K562 (cell line): ENCODE results near the gene BID.

Source experiments
- POLR2A ChIP-seq: fragments of 450-650 bp; conservative IDR thresholded peaks from 2 replicates; pipeline ENCODE4 v1.6.1; 2016
- ZNF583 ChIP-seq: fragments of 250-450 bp; sonication (Bioruptor Pico); IDR thresholded peaks from 2 replicates; pipeline ENCODE4 v1.4.0; 2020
- TF ChIP-seq, protein P1 (sequence below), 3 experiments: IDR thresholded peaks in 2 of 3; conservative IDR thresholded peaks in 1 of 3; 2 replicates each; pipeline ENCODE4 v1.5.1; 2011 to 2012; ENCODE audit warnings: low read length in 3 of 3, mild to moderate bottlenecking in 3 of 3, control low read depth in 2 of 3, improper control_type of control experiment in 1 of 3, inconsistent platforms in 1 of 3, low read depth in 1 of 3, mixed read lengths in 1 of 3, moderate library complexity in 1 of 3; ENCODE audit not compliant: insufficient read depth in 2 of 3
- TF ChIP-seq, protein P2 (sequence below): sonication (generic); IDR thresholded peaks from 2 replicates; pipeline ENCODE4 v1.6.1; 2016

DNA sequence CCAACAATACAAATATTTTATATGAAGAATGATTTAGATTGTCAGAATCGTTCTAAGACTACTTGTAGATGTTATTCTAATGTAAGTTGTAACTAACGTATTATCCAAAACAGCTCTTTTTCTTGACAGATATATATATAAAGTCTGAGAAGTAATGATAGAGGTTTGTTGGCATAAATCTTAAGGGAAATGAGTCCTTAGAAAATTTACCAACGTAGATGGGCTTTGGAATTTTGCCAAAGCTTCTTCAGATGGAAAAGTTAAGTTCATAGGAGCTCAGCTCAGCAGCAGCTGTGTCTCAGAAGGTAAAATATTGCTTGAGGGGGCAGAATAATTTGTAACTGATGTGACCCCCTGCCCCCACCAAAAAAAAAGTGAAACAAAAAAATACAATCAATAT lies 66.7 kb downstream of the BID start:
- TF ChIP-seq, protein P1, sequence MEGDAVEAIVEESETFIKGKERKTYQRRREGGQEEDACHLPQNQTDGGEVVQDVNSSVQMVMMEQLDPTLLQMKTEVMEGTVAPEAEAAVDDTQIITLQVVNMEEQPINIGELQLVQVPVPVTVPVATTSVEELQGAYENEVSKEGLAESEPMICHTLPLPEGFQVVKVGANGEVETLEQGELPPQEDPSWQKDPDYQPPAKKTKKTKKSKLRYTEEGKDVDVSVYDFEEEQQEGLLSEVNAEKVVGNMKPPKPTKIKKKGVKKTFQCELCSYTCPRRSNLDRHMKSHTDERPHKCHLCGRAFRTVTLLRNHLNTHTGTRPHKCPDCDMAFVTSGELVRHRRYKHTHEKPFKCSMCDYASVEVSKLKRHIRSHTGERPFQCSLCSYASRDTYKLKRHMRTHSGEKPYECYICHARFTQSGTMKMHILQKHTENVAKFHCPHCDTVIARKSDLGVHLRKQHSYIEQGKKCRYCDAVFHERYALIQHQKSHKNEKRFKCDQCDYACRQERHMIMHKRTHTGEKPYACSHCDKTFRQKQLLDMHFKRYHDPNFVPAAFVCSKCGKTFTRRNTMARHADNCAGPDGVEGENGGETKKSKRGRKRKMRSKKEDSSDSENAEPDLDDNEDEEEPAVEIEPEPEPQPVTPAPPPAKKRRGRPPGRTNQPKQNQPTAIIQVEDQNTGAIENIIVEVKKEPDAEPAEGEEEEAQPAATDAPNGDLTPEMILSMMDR (IDR thresholded peaks at IDR 0.05 in 2 of 3, conservative IDR thresholded peaks at IDR 0.05 in 1 of 3; ENCODE audit: insufficient read depth in 2 of 3, low read depth in 1 of 3, low read length in 3 of 3): no peak
- TF ChIP-seq ZNF583 (CRISPR knock-in tag) (no peak), POLR2A (no peak)
- TF ChIP-seq, protein P2, sequence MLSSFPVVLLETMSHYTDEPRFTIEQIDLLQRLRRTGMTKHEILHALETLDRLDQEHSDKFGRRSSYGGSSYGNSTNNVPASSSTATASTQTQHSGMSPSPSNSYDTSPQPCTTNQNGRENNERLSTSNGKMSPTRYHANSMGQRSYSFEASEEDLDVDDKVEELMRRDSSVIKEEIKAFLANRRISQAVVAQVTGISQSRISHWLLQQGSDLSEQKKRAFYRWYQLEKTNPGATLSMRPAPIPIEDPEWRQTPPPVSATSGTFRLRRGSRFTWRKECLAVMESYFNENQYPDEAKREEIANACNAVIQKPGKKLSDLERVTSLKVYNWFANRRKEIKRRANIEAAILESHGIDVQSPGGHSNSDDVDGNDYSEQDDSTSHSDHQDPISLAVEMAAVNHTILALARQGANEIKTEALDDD: no peak
